Measurements from ENCODE around the gene RNF125.

Gene RNF125

DNA sequence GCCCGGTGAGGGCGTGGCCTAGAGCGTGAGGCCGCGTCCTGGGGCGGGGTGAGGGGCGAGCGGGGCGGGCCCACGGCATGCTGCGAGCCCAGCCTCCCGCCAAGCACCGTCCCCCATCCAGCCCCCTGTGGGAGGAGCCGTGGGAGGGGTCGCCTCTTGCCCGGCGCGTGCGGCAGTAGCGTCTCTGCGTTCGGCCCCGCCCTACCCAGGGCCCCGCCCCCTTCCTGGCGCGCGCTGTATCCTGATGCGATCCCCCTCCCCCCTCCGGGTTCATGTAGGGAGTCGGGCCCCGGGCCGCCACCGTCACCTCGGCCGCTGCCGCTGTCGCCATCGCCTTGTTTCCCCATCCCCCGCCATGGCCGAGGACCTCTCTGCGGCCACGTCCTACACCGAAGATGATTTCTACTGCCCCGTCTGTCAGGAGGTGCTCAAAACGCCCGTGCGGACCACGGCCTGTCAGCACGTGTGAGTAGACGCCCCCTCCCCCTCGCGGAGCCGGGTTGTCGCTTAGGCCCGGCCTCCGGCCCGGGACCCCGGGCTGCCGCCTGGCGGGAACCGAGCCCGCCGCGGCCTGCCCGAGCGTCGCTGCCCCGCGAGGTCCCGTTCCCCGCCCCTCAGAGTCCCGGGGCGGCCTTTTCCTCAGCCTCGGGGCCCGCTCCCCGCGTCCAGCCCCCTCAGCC lies 73.9 kb downstream of the RNF125 start (continued):
- TF ChIP-seq KLF17 (tag by site-specific recombination; IDR thresholded peaks at IDR 0.05), result no peak; the same call in 1 of the 2 replicates
- 0 out of 2 replicates have a peak, but pooled peaks have one; percentile 38 for TF ChIP-seq GLI4 (tag by site-specific recombination; IDR thresholded peaks at IDR 0.05)
- TF ChIP-seq ZNF747 (tag by site-specific recombination; IDR thresholded peaks at IDR 0.05), result no peak
- peak; percentile 86; the same call in 1 of the 2 replicates for TF ChIP-seq KLF8 (tag by site-specific recombination; IDR thresholded peaks at IDR 0.05)
- no peak for TF ChIP-seq ZNF239 (tag by site-specific recombination; IDR thresholded peaks at IDR 0.05)
- no peak for TF ChIP-seq ZNF585B (tag by site-specific recombination; IDR thresholded peaks at IDR 0.05)
- TF ChIP-seq, protein P1, sequence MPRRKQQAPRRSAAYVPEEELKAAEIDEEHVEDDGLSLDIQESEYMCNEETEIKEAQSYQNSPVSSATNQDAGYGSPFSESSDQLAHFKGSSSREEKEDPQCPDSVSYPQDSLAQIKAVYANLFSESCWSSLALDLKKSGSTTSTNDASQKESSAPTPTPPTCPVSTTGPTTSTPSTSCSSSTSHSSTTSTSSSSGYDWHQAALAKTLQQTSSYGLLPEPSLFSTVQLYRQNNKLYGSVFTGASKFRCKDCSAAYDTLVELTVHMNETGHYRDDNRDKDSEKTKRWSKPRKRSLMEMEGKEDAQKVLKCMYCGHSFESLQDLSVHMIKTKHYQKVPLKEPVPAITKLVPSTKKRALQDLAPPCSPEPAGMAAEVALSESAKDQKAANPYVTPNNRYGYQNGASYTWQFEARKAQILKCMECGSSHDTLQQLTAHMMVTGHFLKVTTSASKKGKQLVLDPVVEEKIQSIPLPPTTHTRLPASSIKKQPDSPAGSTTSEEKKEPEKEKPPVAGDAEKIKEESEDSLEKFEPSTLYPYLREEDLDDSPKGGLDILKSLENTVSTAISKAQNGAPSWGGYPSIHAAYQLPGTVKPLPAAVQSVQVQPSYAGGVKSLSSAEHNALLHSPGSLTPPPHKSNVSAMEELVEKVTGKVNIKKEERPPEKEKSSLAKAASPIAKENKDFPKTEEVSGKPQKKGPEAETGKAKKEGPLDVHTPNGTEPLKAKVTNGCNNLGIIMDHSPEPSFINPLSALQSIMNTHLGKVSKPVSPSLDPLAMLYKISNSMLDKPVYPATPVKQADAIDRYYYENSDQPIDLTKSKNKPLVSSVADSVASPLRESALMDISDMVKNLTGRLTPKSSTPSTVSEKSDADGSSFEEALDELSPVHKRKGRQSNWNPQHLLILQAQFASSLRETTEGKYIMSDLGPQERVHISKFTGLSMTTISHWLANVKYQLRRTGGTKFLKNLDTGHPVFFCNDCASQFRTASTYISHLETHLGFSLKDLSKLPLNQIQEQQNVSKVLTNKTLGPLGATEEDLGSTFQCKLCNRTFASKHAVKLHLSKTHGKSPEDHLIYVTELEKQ (tag by site-specific recombination; IDR thresholded peaks at IDR 0.05; ENCODE audit: borderline replicate concordance), result no peak
- no peak for TF ChIP-seq ZNF214 (tag by site-specific recombination; IDR thresholded peaks at IDR 0.05; ENCODE audit: borderline replicate concordance)
- TF ChIP-seq, protein P2, sequence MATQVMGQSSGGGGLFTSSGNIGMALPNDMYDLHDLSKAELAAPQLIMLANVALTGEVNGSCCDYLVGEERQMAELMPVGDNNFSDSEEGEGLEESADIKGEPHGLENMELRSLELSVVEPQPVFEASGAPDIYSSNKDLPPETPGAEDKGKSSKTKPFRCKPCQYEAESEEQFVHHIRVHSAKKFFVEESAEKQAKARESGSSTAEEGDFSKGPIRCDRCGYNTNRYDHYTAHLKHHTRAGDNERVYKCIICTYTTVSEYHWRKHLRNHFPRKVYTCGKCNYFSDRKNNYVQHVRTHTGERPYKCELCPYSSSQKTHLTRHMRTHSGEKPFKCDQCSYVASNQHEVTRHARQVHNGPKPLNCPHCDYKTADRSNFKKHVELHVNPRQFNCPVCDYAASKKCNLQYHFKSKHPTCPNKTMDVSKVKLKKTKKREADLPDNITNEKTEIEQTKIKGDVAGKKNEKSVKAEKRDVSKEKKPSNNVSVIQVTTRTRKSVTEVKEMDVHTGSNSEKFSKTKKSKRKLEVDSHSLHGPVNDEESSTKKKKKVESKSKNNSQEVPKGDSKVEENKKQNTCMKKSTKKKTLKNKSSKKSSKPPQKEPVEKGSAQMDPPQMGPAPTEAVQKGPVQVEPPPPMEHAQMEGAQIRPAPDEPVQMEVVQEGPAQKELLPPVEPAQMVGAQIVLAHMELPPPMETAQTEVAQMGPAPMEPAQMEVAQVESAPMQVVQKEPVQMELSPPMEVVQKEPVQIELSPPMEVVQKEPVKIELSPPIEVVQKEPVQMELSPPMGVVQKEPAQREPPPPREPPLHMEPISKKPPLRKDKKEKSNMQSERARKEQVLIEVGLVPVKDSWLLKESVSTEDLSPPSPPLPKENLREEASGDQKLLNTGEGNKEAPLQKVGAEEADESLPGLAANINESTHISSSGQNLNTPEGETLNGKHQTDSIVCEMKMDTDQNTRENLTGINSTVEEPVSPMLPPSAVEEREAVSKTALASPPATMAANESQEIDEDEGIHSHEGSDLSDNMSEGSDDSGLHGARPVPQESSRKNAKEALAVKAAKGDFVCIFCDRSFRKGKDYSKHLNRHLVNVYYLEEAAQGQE (tag by site-specific recombination; IDR thresholded peaks at IDR 0.05), result no peak
- TF ChIP-seq, protein P3, sequence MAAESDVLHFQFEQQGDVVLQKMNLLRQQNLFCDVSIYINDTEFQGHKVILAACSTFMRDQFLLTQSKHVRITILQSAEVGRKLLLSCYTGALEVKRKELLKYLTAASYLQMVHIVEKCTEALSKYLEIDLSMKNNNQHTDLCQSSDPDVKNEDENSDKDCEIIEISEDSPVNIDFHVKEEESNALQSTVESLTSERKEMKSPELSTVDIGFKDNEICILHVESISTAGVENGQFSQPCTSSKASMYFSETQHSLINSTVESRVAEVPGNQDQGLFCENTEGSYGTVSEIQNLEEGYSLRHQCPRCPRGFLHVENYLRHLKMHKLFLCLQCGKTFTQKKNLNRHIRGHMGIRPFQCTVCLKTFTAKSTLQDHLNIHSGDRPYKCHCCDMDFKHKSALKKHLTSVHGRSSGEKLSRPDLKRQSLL (tag by site-specific recombination; IDR thresholded peaks at IDR 0.05), result no peak
- TF ChIP-seq ZNF391 (tag by site-specific recombination; IDR thresholded peaks at IDR 0.05; ENCODE audit: borderline replicate concordance, low read depth), result 0 out of 2 replicates have a peak, but pooled peaks have one; percentile 20
- no peak for TF ChIP-seq ZNF140 (tag by site-specific recombination; IDR thresholded peaks at IDR 0.05)
- TF ChIP-seq ZNF530 (tag by site-specific recombination; IDR thresholded peaks at IDR 0.05; ENCODE audit: low read depth), result no peak
- TF ChIP-seq ZNF473 (tag by site-specific recombination; IDR thresholded peaks at IDR 0.05), result no peak
- no peak for TF ChIP-seq ZNF155 (tag by site-specific recombination; IDR thresholded peaks at IDR 0.05)
- TF ChIP-seq ZBTB10 (tag by site-specific recombination; IDR thresholded peaks at IDR 0.05), result peak; percentile 43; the same call in 1 of the 2 replicates
- TF ChIP-seq ZSCAN23 (tag by site-specific recombination; IDR thresholded peaks at IDR 0.05), result 0 out of 2 replicates have a peak, but pooled peaks have one; percentile 25
- no peak for TF ChIP-seq ZNF362 (tag by site-specific recombination; IDR thresholded peaks at IDR 0.05)
- no peak; the same call in 1 of the 2 replicates for TF ChIP-seq ZNF513 (tag by site-specific recombination; IDR thresholded peaks at IDR 0.05)
- TF ChIP-seq ZNF341 (tag by site-specific recombination; IDR thresholded peaks at IDR 0.05; ENCODE audit: low read depth), result no peak
- no peak for TF ChIP-seq PRDM1 (tag by site-specific recombination; IDR thresholded peaks at IDR 0.05)

All from HEK293 (cell line).